Measurements from ENCODE around the gene IL27RA.

The IL27RA gene

GRCh38 chr19:14091081-14091812 is 59.7 kb downstream of the IL27RA start:
- TF ChIP-seq GATA2 (IDR thresholded peaks at IDR 0.05; ENCODE audit: low read depth, low read length) (no peak), GATA3 (IDR thresholded peaks at IDR 0.05; ENCODE audit: low read depth, low read length) (no peak)

GRCh38 chr19:14091813-14092462 is 60.4 kb downstream of the IL27RA start:
- TF ChIP-seq GATA2 (IDR thresholded peaks at IDR 0.05; ENCODE audit: low read depth, low read length) (no peak), GATA3 (IDR thresholded peaks at IDR 0.05; ENCODE audit: low read depth, low read length) (no peak)

GRCh38 chr19:14093117-14093823 is 61.7 kb downstream of the IL27RA start:
- TF ChIP-seq GATA2 (IDR thresholded peaks at IDR 0.05; ENCODE audit: low read depth, low read length) = no peak
- no peak for TF ChIP-seq GATA3 (IDR thresholded peaks at IDR 0.05; ENCODE audit: low read depth, low read length)

GRCh38 chr19:14094854-14095253 is 63.3 kb downstream of the IL27RA start:
- TF ChIP-seq GATA3 (IDR thresholded peaks at IDR 0.05; ENCODE audit: low read depth, low read length) (no peak), GATA2 (IDR thresholded peaks at IDR 0.05; ENCODE audit: low read depth, low read length) (no peak)

GRCh38 chr19:14096272-14096992 is 64.9 kb downstream of the IL27RA start:
- TF ChIP-seq GATA2 (IDR thresholded peaks at IDR 0.05; ENCODE audit: low read depth, low read length) = no peak
- TF ChIP-seq GATA3 (IDR thresholded peaks at IDR 0.05; ENCODE audit: low read depth, low read length) = no peak

- no peak for TF ChIP-seq GATA3 (IDR thresholded peaks at IDR 0.05; ENCODE audit: low read depth, low read length)
- no peak for TF ChIP-seq GATA2 (IDR thresholded peaks at IDR 0.05; ENCODE audit: low read depth, low read length)
Measured at GRCh38 chr19:14097532-14098151, 66.1 kb downstream of the IL27RA start.

GRCh38 chr19:14101003-14101545 is 69.5 kb downstream of the IL27RA start:
- TF ChIP-seq GATA3 (IDR thresholded peaks at IDR 0.05; ENCODE audit: low read depth, low read length) (no peak), GATA2 (IDR thresholded peaks at IDR 0.05; ENCODE audit: low read depth, low read length) (no peak)

- TF ChIP-seq GATA3 (IDR thresholded peaks at IDR 0.05; ENCODE audit: low read depth, low read length) (no peak), GATA2 (IDR thresholded peaks at IDR 0.05; ENCODE audit: low read depth, low read length) (no peak)
Measured at GRCh38 chr19:14102102-14102696, 70.6 kb downstream of the IL27RA start.

GRCh38 chr19:14102756-14103155 is 71.2 kb downstream of the IL27RA start:
- no peak for TF ChIP-seq GATA3 (IDR thresholded peaks at IDR 0.05; ENCODE audit: low read depth, low read length)
- no peak for TF ChIP-seq GATA2 (IDR thresholded peaks at IDR 0.05; ENCODE audit: low read depth, low read length)
